Measurements from ENCODE around the gene SPIRE1.

GRCh38 chr18:12586956-12587355 is 71.0 kb downstream of the SPIRE1 start:
- TF ChIP-seq CTCF (IDR thresholded peaks at IDR 0.05; ENCODE audit: borderline replicate concordance, extremely low read depth, low read length, poor library complexity, severe bottlenecking), result no peak
- TF ChIP-seq EZH2 (IDR thresholded peaks at IDR 0.05; ENCODE audit: borderline replicate concordance, low read depth, low read length, severe bottlenecking), result no peak
